NCI-H446 (cell line): Measurements from ENCODE around the gene KRTAP5-9.
"Not testable (repeated sequence)": the region's sequence is repeated elsewhere in the genome, so short reads cannot be mapped to it uniquely, and the experiment has no call there.

ENCODE experiments used
- DNase-seq, 2 experiments: peaks; one replicate each; lab custom pipeline; 2025; lab: John Stamatoyannopoulos, UW

Gene KRTAP5-9

GRCh38 chr11:71582969-71583368, 34.7 kb downstream of the KRTAP5-9 start:
- not testable (repeated sequence) for DNase-seq

- not testable (repeated sequence) for DNase-seq
Measured at GRCh38 chr11:71585673-71586072, 37.5 kb downstream of the KRTAP5-9 start.

GRCh38 chr11:71588314-71588713, 40.1 kb downstream of the KRTAP5-9 start:
- not testable (repeated sequence) for DNase-seq

GRCh38 chr11:71588822-71589545, 40.8 kb downstream of the KRTAP5-9 start:
- DNase-seq, result not testable (repeated sequence)

DNA sequence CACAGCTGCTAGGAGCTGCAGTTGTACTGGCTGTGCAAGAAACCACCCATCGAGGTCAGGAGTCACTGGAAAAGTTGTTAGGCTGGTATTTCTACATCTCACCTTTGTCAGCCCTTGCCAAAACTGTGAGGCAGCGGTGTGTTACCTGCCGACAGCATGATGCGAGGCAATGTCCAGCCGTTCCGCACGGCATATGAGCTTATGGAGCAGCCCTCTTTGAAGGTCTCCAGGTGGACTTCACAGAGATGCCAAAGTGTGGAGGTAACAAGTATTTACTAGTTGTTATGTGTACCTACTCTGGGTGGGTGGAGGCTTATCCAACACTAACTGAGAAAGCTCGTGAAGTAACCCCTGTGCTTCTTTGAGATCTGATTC, 41.3 kb downstream of the KRTAP5-9 start:
- not testable (repeated sequence) for DNase-seq
